Mononuclear cell (primary cell): ENCODE results near the gene ONECUT3. TPM values are rescaled to one million over a fixed set of nuclear protein-coding genes. Genes with fewer than 3 reads are reported as not detected.

Experiments used
- H3K27me3 ChIP-seq: 2 replicates; pipeline ENCODE4 v1.6.0; 2011; ENCODE audit warnings: low read length, control low read depth; ENCODE audit not compliant: insufficient read depth
- H3K4me1 ChIP-seq: 2 replicates; pipeline ENCODE4 v1.5.1; 2011; ENCODE audit warnings: mild to moderate bottlenecking, low read length, control low read depth; ENCODE audit not compliant: insufficient read depth
- H3K4me3 ChIP-seq: 2 replicates; pipeline ENCODE4 v1.5.1; 2011; ENCODE audit warnings: mild to moderate bottlenecking, low read length, moderate library complexity
- H3K9me3 ChIP-seq: 2 replicates; pipeline ENCODE4 v1.5.1; 2011; ENCODE audit warnings: low read depth, mild to moderate bottlenecking, control low read depth, low read length
- total RNA-seq: library from RNA; depleted of rRNA; stranded (reverse); fragments of >200 nt; gene quantifications from one replicate; pipeline ENCODE4 v1.2.3, GENCODE V29; 2012

The ONECUT3 gene
- total RNA-seq, 1 donor = not detected

- Histone ChIP-seq H3K9me3 (no peaks in the 10 kb centered on the region), H3K4me3 (no peak overlapping the region), H3K27me3 (no peaks in the 10 kb centered on the region), H3K4me1 (peaks cover 21% of the 10 kb centered on the region)
These were observed 61.7 kb downstream of the ONECUT3 start for GRCh38 chr19:1814833-1815604.

- Histone ChIP-seq H3K27me3 (no peaks in the 10 kb centered on the region), H3K9me3 (no peaks in the 10 kb centered on the region), H3K4me3 (no peak overlapping the region)
These were observed 62.6 kb downstream of the ONECUT3 start for GRCh38 chr19:1815605-1816529.

GRCh38 chr19:1816530-1817298 lies 63.4 kb downstream of the ONECUT3 start:
- peaks cover 16% of the 10 kb centered on the region for H3K4me1 ChIP-seq
- no peaks in the 10 kb centered on the region for H3K27me3 ChIP-seq
- no peaks in the 10 kb centered on the region for H3K9me3 ChIP-seq
- H3K4me3 ChIP-seq = no peak overlapping the region

More at GRCh38 chr19:1815605-1816529, 62.6 kb downstream of the ONECUT3 start:
- H3K4me1 ChIP-seq = peaks cover 21% of the 10 kb centered on the region

GRCh38 chr19:1817553-1818179 lies 64.4 kb downstream of the ONECUT3 start:
- Histone ChIP-seq H3K9me3 (no peaks in the 10 kb centered on the region), H3K27me3 (no peaks in the 10 kb centered on the region), H3K4me1 (peaks cover 12% of the 10 kb centered on the region), H3K4me3 (no peak overlapping the region)

- Histone ChIP-seq H3K27me3 (no peaks in the 10 kb centered on the region), H3K9me3 (no peaks in the 10 kb centered on the region), H3K4me1 (peaks cover 2% of the 10 kb centered on the region), H3K4me3 (no peak overlapping the region)
These were observed 65.4 kb downstream of the ONECUT3 start for GRCh38 chr19:1818549-1819195.

- H3K4me3 ChIP-seq = no peak overlapping the region
- no peaks in the 10 kb centered on the region for H3K4me1 ChIP-seq
- no peaks in the 10 kb centered on the region for H3K27me3 ChIP-seq
- no peaks in the 10 kb centered on the region for H3K9me3 ChIP-seq
These were observed 66.3 kb downstream of the ONECUT3 start for GRCh38 chr19:1819341-1820255.

GRCh38 chr19:1822210-1822609 lies 68.9 kb downstream of the ONECUT3 start:
- H3K4me3 ChIP-seq = no peak overlapping the region
- H3K9me3 ChIP-seq = no peaks in the 10 kb centered on the region
- no peaks in the 10 kb centered on the region for H3K4me1 ChIP-seq
- H3K27me3 ChIP-seq = no peaks in the 10 kb centered on the region

- Histone ChIP-seq H3K27me3 (no peaks in the 10 kb centered on the region), H3K4me3 (no peak overlapping the region), H3K9me3 (no peaks in the 10 kb centered on the region), H3K4me1 (no peaks in the 10 kb centered on the region)
These were observed 69.7 kb downstream of the ONECUT3 start for GRCh38 chr19:1823020-1823419.

GRCh38 chr19:1823539-1824251 lies 70.4 kb downstream of the ONECUT3 start:
- Histone ChIP-seq H3K9me3 (no peaks in the 10 kb centered on the region), H3K4me1 (no peaks in the 10 kb centered on the region)

GRCh38 chr19:1824252-1824622 lies 70.9 kb downstream of the ONECUT3 start:
- no peaks in the 10 kb centered on the region for H3K4me1 ChIP-seq
- no peaks in the 10 kb centered on the region for H3K9me3 ChIP-seq
- H3K27me3 ChIP-seq = no peaks in the 10 kb centered on the region
- H3K4me3 ChIP-seq = no peak overlapping the region

More at GRCh38 chr19:1823539-1824251, 70.4 kb downstream of the ONECUT3 start:
- Histone ChIP-seq H3K4me3 (no peak overlapping the region), H3K27me3 (no peaks in the 10 kb centered on the region)

- no peaks in the 10 kb centered on the region for H3K4me1 ChIP-seq
- H3K4me3 ChIP-seq = no peak overlapping the region
- H3K27me3 ChIP-seq = no peaks in the 10 kb centered on the region
- no peaks in the 10 kb centered on the region for H3K9me3 ChIP-seq
These were observed 72.7 kb downstream of the ONECUT3 start for GRCh38 chr19:1825909-1826556.
